ENCODE data around the gene CD300A.

CD300A gene

DNA sequence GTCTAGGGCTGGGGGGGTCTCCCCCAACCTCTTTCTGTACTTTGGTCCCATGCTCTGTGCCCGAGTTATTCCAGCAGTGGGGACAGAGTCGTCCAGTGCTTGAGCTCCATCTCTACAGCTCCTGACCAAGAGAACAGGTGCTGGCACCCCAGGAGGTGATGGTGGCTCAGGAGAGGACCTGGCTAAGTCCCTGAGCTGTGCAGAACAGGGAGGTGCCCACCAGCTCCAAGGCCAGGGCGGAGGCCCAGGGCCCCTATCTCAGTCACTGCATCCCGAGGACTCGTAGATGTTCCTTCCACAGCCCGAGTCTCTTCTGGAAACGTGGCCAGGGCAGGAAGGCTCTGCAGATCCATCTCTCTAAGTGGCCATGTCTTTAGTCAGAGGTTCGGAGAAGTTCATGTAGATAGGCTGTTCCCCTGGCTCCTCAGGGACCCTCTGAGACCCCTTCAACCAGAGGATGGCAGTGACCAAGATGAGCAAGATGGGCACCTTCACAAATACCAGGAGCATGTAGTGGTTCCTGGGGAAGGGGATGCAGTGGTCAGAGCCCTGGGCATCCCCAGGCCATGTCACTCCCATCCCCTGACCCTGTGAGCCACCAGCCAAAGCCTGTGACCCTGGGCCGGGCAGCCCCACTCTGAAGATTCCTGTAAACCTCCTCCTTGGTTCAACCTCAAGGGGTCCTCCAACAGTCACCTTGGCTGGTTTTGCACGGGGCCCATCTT, 56.1 kb downstream of the CD300A start:
- no peak for DNase-seq

DNA sequence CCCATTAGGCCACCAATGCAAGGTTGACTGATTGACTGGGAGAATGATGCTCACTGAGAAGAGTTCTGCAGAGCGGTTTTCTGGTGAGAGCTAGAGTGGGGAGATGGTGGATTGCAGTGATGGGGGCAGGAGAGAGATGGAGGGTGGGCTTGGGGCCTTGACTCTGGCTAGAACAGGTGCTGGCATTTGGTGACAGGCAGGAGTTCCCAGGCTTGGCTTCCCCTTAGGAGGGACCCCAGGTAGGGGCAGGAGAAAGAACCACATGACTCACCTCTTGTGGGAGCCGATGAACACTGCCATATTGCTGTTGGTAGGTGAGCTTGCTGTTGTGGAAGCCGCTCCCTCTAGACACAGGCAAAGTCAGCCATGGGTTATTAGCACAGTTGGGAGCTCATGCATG, 56.9 kb downstream of the CD300A start:
- DNase-seq, result no peak

DNA sequence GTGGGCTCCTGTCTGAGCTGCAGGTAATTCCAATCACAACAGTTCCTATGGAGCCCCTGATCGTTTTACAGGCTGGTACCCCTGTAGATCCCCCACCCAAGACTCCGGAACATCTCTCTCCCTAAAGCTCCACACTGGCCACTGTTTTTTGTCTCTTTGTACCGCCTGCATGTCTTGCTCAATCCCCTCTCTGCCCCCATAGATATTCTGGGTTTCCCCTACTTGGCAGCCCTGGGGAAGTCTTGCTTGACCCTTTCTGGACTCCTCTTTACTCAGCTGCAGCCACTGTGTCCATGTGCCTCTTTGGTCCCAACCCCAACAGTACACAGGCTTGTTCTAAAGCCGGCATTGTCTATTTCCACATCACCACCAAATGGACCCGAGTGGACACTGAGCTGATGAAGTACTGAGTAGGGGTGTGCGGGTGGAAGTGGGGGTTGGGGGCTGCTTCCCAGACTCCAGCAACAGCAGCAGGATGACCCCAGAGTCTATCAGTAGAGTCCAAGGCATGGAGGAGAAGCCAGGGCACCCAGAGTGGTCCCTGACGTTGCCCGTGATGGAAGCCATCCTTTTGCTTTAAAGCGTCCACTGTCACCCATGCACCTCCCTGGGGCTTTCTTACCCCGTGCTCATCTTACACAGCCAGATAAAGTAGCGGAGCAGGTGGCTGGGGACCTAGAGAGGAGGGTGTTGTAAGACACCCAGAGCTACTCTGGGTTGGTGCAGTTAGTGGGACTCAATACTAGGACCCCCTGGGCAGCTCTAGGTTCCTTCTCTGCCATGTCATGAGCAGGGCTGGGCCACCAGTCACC, 58.4 kb downstream of the CD300A start:
- DNase-seq, result no peak

DNA sequence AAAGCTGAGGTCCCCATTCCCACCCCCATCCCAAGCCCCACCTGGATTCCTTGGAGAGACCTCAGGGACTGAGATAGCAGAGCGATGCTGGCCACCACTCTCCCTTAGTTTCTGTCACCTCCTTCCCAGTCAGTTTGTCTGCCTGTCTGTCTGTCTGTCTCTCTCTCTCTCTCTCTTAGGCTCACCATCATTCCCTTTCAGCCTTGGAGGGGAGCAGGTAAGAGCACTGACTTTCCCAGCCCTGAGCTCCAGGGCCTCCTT, 59.0 kb downstream of the CD300A start:
- DNase-seq, result no peak

DNA sequence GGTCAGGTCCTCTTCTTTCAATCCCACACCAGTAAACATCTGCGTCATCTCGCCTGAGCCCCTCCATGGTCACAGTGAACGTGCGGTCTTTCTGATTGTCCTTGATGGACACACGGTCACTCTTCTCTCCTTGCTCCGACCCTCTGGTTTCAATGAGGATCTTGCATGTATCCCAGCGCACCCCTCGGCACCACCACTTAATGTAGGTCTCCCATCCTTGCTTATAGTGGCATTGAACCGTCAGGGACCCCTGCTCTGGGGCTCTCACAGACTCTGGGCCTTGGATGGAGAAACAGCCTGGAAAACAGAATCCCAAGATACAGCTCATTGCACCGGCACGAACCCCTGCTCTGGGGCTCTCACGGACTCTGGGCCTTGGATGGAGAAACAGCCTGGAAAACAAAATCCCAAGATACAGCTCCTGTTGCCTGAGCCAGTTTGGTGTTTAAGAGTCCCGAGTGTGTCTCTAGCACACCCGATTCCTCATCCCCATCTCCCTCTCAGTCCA, 59.4 kb downstream of the CD300A start:
- DNase-seq, result no peak

DNA sequence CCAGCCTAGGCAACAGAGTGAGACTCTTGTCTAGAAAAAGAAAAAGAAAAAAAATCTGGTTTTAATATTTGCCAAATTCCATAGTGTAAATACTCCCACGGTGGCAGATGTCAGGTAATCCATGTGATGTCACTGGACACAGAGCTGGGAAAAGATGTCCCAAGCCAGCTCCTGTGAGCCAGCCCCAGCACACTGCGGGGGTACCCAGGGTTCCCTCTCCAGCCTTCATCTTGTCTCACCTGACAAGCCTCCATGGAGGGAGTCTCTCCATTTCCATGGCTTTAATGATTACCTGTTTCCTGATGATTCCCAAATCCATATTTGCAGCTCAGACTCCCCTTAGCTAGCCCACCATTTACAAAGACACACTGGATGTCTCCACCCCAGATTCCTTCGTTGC, 60.2 kb downstream of the CD300A start:
- DNase-seq, result no peak

DNA sequence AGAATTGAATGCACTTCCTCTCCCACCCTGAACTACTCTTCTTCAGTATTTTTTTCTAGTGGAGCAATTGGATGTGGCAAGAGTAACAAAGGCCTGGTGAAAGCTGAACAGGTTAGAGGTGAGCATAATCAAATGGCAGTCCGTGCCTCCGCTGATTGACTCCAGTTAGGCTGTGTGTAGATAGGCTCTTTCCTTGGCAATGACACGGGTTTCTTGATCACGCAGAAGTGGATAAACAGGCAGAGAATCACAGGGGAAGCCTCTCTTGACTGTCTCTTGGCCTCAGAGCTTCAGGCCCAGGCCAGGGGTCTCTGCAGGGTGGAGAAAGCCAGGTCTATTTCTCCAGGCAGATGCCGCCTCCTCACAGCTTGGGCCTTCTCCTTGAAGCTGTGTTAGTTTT, 60.6 kb downstream of the CD300A start:
- no peak for DNase-seq

DNA sequence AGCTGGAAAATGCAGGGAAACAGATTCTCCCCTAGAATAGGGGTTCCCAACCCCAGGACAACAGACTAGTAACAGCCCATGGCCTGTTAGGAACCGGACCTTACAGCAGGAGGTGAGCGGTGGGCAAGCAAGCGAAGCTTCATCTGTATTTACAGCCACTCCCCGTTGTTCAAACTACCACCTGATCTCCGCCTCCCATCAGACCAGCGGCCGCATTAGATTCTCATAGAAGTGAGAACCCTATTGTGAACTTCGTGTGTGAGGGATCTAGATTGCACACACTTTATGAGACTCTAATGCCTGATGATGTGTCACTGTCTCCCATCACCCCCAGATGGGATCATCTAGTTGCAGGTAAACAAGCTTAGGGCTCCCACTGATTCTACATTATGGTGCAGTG, 61.3 kb downstream of the CD300A start:
- DNase-seq, result no peak

DNA sequence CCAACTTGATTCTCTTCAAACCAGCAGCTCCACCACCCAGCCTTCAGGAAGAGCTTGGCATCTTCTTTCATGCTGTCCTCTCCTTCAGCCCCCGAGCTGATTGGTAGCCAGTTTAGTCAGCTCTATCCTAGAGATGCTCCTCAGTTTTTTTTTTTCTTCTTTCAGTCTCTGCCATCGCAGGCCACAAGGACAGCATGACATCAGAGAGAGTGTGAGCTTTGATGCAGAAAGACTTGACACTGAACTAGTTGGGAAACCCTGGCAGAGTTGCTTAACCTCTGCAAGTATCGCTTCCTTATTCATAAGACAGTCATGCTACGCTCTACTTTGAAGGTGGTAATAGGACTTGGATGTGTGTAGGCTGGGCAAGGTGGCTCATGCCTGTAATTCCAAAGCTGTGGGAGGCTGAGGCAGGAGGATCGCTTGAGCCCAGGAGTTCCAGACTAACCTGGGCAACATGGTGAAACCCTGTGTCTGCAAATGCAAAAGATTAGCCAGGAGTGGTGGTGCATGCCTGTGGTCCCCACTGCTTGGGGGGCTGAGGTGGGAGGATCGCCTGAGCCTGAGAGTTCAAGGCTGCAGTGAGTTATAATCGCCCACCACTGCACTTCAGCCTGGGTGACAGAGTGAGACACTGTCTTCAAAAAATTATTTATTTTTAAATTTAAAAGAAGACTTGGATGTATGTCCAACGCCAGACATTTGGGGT, 62.2 kb downstream of the CD300A start:
- no peak for DNase-seq

DNA sequence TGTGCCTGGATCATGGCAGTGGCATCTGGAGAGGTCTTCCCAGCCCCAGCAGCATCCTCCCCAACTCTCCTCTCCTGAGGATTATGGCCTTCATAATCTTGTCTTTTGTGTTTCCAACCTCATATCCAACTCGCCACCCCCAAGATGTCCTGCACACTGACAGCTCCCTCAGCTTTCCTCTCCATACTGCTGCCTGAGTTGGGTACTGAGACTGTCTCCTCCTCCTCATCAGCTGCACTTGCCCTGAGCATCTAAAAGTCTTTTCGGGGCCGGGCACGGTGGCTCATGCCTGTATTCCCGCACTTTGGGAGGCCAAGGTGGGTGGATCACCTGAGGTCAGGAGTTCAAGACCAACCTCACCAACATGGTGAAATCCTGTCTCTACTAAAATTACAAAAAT, 62.8 kb downstream of the CD300A start:
- DNase-seq, result no peak

DNA sequence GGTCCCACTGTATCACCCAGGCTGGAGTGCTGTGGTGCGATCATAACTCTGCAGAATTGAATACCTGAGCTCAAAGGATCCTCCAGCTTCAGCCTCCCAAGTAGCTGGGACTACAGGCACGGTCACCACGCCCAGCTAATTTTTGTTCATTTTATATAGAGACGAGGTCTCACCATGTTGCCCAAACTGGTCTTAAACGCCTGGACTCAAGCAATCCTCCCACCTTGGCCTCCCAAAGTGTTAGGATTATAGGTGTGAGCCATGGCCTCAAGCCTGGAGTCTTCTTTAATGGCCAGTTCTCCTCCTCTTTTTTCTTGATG, 64.4 kb downstream of the CD300A start:
- no peak for DNase-seq

DNA sequence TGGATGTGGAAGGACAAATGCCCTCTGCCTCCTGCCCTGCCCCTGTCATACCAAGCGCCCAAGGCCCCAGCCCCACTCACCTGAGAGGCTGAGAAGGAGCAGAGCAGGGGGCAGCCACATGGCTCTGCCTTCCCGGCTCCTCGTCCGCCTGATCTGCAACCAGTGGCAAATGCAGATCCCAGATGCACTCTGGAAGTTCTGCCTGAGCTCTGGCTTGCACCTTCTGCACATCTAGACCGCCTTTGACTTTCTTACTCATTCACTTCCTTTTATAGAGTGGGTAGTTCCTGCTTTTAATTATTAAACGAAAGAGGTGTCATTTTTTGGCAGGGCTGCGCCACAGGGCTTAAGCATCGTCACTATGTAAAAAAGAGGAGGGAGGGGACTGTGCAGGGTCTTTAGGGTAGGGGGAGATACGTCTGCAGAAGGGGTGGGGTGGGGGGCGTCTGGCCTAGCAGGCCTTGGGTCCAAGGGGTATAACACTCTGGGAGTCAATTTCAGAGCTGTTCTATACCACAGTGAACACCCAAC, 64.9 kb downstream of the CD300A start, which contains the start of gene CD300LB:
CD300LB (minus strand) TSS at position 245 of the 531 bp plus-strand sequence; CDS start at position 120, 125 bp downstream.
- DNase-seq, result no peak

DNA sequence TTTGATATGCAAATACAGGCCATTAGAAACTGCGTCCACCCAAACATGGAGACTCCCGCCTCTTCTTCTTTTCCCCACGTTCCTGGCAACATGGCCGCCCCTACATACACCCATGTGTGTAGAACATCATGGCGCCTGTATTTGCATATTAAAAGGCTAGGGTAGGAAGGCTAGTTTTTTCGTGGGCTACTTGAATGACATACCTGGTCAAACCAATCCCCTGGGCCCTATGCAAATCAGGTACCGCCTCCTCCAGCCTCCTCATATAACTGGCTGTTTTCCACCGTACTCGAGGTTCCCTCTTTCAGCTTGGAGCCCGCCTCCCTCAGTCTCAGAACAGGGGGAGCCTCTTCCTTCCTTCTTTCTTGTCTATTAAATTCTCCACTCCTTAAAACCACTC, 65.7 kb downstream of the CD300A start:
- no peak for DNase-seq

All from NCI-H1105 treated with DMSO at 0.1 percent for 48 hours (cell line).